HL-60/S4 (cell line): ENCODE measurements around the gene KCNF1.
"Not testable (repeated sequence)": the region's sequence is repeated elsewhere in the genome, so short reads cannot be mapped to it uniquely, and the experiment has no call there.

Experiments used
- in situ Hi-C: fragments of 300-500 bp; cut with MboI; formaldehyde crosslinking; loops from 2 replicates; pipeline ENCODE4 v1.14.3; 2022; ENCODE audit warnings: low sequenced_read_pairs

The KCNF1 gene

DNA sequence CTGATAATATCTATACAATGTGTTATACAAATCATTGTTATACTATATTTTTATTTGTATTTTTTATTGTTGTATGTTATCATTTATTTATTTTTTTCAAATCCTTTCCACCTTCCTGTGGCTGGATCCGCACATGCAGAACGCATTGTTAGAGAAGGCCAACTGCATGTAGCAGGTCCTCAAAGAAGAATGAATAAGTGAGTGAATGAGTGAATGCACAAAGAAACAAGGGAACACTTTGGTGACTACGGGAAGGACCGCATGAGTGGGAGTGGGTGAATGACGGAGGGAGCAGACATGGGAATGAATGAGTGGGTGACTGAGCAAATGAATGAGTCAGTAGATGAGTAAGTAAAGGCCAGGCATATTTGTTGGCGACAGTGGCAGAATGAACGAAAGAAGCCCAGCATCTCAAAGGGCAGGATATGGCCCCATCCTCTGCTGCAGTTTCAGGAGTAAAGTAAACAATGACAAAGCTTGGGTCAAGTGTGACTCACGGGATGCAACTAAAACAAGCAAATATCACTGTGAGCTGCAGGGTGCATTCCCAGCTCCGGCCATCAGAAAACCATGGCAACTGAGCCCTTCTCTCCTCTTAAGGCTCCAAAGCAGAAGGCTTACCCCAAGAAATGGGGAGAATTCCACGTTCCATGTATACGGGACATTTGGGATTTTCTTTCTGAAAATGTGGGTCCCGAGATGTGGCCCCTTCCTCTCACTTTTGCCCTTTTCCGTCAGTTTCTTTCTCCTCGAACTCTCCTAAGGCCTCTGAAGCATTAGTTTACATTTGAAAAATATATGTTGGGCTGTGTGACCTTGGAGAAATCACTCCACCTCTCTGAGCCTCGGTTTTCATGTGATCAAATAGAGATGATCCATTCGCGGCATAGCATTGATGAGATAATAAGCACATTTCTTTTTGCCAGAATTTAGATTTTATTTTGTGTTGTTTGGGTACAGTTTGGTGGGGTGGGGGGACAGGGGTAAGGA lies 24.5 kb downstream of the KCNF1 start:
- in situ Hi-C loops = no loop called here

- in situ Hi-C loops = no loop called here
Observed at GRCh38 chr2:10939058-10939457, 27.3 kb downstream of the KCNF1 start.

GRCh38 chr2:10940596-10940995 lies 28.9 kb downstream of the KCNF1 start:
- in situ Hi-C loops = no loop called here

DNA sequence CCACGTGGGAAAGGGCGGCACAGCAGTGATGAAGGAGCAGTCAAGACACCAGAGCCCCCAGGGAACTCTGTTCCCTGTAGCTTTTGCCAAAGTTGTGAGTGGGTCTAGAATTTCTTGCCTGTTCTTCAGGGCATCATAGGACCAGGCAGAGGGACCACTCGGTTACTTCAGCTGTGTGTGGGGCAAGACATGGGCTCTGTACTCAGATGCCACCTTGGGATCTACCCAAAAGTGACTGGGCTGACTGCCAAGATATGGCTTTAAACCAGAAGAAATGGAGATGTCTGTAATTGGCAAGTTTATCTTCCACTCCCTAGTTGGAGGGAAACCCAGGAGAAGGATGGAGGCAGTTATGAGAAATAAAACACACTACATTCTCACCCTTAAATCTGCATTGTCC lies 29.6 kb downstream of the KCNF1 start:
- in situ Hi-C loops = no loop called here

DNA sequence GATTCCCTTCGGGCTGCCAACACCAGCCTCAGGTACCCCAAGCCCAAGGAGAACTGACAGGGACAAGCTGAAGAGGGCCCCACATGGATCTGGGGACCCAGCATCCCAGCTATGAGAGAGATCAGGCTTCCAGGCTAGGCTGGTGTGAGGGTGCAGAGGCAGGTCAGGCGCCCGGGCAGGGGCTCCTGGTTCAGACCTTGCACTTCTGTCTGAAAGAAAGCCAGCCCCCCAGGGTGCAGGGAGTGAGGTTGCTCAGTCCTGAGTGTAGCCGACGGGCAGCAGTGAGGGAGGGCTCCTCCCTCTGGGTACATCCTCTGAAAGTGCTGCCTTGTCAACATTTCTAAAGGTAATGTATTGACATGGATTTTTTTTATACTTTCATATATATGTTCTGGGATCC lies 33.1 kb downstream of the KCNF1 start:
- in situ Hi-C loops = no loop called here

- in situ Hi-C loops = no loop called here
Observed at GRCh38 chr2:10946394-10946793, 34.7 kb downstream of the KCNF1 start.

GRCh38 chr2:10947005-10947440 lies 35.3 kb downstream of the KCNF1 start:
- in situ Hi-C loops = no loop called here

- in situ Hi-C loops = no loop called here
Observed at GRCh38 chr2:10947446-10948187, 35.9 kb downstream of the KCNF1 start.

DNA sequence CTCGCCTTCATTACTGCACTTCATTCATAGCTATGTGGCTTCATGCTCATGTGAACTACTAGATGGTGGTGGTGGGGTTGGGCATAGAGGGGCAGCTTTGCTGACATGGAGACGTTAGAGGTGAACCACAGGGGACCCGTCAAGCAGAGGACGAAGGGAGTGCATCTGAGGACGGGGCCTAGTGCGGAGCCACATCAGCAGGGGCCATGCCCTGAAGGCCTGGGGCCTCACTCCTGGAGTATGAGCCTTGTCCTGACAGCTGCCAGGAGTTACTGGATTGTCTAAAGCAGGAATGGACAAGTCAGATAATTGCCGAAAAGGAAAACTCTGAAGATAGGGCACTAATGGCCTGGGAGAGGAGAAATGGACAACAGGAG lies 36.4 kb downstream of the KCNF1 start:
- in situ Hi-C loops = no loop called here

DNA sequence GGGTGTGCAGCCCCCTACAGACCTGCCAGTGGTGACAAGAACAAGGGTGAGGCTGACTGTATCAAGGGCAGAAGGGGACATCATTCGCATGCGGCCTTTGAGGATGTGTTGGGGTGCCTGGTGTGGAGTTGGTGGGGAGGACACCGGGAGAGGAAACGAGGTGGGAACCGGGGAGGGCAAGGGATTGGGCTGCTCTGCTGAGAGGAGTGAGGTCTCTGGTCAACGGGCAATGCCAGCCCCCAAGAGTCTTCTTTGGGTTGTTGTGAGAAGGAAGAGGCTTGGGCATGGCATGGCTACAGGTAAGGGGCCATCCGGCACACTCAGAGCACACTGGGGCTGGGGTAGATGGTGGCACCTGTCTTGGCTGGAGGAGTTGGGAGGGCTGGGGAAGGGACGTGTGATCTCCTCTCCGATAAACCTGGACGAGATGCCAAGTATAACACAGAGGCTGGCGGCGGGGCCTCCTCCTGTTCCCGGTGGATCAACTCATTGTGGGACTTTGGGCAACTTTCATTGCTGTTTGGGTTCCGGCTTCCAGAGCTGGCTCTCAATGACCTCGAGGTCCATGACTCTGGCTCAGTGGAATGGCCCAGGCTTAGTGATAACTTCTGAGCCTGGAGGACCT lies 37.0 kb downstream of the KCNF1 start:
- in situ Hi-C loops = no loop called here

- in situ Hi-C loops = no loop called here
Observed at GRCh38 chr2:10949835-10950234, 38.1 kb downstream of the KCNF1 start.

DNA sequence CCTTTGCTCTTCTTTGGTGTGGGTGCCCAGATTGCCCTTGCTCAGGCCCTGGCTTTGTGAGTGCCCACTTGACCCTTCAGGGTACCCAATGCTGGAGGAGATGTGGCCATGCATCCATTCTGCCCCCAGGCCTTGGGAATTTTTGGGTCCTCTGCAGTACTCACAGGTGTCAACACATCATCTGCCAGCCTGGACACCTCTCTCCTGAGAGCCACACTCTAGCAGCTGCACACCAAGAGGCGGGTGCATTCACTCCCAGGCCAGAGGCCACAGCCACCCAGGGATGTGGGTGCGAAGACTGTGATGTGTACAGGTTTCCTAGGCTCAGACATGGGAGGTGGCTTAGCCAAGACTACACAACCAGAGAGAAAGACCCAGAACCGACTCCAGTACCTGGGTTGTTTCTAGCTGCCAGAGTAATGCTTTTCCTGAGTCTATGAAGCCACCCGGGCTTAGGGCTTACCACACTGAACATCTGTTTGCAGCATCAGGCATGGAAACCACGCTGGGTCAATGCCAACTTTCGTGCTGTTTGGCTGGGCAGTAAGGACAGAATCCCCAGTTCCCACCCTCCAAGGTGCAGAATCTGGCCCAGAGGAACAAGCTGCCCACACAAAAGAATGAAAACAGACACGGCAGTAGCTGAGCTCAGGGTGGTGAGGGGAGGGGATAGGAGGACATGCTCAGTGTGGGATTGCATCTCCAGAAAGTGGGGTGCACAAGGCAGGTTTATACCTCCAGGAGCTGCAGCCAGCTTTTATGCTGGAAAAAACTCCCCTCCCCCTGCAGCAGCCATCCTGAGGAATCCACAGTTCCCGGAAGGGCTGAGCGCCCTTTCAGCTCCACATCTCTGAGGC lies 40.1 kb downstream of the KCNF1 start:
- in situ Hi-C loops = no loop called here

DNA sequence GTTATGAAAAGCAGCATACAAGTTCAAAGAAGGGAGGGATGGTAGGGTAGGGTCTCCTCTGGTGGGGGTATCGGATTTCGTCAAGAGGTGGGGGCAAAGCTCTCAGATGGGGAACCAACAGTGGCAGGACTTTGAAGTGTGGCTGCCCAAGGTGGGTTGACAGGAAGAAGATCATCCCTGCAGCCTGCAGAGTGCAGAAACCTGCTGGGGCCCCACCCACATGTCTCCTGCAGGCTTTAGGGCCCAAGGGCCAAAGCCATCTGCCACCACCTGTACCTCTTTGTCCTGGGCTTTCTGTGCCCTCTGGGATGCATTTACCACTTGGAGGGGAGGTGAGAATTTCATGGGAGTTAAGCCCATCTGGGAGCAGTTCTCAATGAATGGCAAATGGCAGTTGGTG lies 42.7 kb downstream of the KCNF1 start:
- in situ Hi-C loops = no loop called here

DNA sequence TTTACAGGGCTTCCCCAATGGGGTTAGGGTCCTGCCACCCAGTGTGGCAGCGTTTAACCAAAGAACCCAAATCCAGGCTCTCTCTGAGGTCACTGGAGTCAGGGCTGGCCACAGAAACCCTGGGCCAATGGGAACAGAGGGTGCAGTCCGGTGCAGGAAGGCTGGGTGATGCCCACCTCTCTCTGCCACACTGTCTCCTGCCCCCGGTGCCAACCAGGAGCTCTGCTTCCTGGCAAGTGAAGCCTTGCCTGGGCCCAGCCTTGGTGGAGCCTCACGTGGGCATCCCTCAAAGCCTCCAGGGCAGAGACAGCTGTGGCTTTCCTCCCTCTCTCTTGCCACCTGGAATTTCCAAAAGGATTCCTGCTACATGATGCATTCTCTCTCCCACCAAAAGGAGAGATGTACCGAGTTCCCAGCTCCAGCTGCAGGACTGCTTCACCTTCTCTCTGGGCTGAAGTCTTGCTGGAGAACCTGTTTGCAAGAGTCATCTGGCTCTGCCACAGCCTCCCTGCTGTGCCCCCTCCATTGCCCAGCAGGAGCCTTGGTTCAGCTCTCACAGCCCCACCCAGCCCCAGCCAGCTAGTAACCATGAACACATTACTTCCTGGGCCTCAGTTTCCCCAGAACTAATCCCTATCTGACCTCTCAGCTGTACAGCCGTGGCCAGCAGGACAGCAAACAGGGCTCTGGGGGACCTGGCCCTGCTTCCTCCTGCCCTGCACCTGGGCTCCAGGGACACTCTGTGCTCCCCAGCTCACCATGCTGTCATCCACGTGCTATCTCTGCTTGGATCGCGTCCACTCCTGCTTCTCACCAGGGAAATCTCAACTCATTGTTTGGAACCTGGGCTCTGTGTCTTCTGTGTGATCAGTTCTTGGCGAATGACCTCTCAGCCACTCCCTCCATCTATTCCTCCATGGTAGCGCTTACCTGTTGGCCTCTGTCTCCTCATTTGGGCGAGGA lies 43.4 kb downstream of the KCNF1 start:
- in situ Hi-C loops = no loop called here

DNA sequence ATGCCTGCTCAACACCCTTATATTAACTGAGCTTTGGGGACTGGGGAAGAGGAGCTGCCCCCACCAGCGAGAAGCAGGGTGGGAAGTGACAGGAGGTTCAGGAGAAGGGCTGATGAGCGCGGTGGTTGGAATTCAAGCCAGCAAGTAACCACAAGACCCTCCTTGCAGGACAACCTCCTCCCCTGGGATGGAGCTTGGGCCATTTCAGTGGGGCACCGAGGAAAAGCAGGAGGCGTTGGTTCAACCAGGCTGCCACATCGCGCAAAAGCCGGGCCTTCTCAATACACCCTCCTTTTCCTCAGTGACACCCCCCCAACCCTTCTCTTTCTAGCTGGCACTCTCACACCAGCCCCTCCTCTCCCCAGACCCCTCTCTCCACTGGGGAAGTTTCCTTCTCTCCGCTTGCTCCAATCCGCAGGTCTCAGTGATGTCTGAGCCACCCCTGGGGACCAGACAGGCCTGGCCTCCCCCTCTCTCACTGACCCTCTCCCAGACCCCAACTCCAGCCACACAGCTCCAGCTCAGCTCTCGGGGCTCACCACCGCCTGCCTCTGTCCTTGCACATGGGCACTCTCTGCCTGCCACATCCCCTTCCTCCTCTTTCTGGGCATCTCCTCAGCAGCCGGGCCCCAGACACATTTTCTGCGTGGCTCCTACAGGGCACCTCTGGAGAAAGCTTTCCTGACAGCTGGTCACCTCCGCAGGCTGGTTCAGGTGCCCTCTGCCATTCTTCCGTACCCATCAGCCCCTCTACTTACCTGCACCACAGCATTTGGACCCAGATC lies 44.5 kb downstream of the KCNF1 start:
- in situ Hi-C loops = no loop called here

DNA sequence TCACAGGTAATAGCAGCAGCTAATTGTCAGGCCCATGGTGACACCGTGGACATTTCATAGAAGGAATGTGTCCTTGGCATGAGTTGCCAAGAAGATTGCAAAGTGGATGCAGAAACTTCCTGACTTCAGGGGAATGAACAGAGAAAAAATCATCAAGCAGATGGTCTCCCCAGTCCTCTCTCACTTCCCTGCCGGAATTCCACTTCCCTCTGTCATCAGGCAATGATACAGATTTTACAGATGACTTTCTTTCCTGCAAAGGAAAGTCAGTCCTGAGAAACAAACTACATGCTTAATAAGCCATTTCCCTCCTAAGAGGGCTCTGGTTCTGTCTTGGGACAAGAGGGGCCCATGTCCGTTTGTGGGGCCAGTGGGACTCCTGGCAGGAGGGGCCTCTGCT lies 45.7 kb downstream of the KCNF1 start:
- in situ Hi-C loops = no loop called here

DNA sequence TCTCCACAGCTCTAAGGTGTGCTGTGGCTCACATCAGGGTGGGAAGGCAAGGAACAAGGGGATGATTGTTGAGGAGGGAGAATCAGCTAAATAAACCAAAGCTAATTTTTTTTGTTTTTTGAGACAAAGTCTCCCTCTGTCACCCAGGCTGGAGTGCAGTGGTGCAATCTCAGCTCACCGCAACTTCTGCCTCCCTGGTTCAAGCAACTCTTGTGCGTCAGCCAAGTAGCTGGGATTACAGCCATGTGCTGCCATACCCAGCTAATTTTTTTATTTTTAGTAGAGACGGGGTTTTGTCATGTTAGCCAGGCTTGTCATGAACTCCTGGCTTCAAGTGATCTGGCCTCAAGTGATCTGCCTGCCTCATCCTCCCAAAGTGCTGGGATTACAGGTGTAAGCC lies 46.7 kb downstream of the KCNF1 start:
- in situ Hi-C loops = not testable (repeated sequence)

DNA sequence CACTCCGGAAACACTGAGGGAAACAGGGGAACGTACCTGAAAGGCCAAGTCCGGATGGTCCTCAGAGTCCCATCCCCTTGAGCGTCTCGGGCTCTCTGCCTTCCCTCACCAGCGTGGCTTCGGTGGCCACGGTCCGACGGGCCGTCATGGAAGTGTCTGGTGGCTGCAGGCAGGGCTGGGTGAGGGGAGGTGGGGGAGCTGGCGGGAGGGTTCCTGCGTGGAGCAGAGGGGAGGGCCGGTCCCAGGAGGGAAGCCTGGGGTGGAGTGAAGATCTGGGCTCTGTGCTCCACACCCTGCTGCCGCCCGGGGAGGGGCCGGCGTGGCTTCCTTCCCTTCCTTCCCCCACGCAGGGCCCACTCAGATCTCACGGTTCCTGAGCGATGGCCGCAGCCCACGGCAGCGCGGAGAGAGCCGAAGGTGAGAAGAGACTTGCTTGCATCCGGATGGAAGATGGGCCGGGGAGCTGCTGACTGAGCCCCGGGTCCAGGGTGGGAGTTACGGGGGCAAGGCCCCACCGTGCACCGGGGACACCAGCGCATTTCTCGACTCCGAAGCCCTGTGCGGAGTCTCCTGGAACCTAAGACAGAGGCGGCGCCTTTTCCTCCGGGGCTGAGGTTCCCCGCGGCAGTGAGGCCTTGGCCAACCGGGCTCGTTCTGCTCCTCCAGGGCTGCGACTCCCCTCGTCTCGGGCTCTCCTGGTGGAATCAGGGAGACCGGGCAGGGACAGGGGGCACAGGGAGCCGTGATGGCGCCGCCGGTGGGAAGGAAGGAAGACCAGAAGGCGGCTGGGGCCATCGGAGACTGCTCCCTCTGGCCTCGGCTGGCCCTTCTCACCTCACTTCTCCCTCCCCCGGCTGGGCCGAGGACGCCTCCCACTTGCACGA lies 49.1 kb downstream of the KCNF1 start:
- in situ Hi-C loops = no loop called here
